ENCODE measurements around the gene RCC1. TPM values are rescaled to one million over a fixed set of nuclear protein-coding genes. Genes with fewer than 3 reads are reported as not detected.
"Not testable (repeated sequence)": the region's sequence is repeated elsewhere in the genome, so short reads cannot be mapped to it uniquely, and the experiment has no call there.

RCC1 gene
- total RNA-seq, 2 experiments from 2014 or later: 108 to 113 TPM

GRCh38 chr1:28580722-28581530, 75.1 kb downstream of the RCC1 start:
- peaks cover 22% of the 10 kb centered on the region for H3K4me1 Mint-ChIP-seq (ENCODE audit: low read depth)
- H3K36me3 Mint-ChIP-seq (ENCODE audit: low read depth): peaks cover 46% of the 10 kb centered on the region
- no peak for TF ChIP-seq CTCF (IDR thresholded peaks at IDR 0.05)
- peak overlapping the region; percentile 92 for H3K27ac Mint-ChIP-seq
- peak overlapping the region; percentile 100 for H3K4me3 Mint-ChIP-seq
- CTCF ChIA-PET: interaction anchor here (0.8 to 6.2 kb wide), 12 partner anchors 9 to 331 kb away, joined by 3 to 30 read pairs (median 3); partner anchors contain the start of genes TRNAU1AP and YTHDF2
- no peaks in the 10 kb centered on the region for H3K9me3 Mint-ChIP-seq
- no peaks in the 10 kb centered on the region for H3K27me3 Mint-ChIP-seq
- POLR2A ChIA-PET: interaction anchor here (0.6 to 10.5 kb wide), 38 partner anchors 9 to 1440 kb away, joined by 3 to 315 read pairs (median 5); partner anchors contain the start of genes GMEB1, MED18, RAB42 and RCC1
- peak; percentile 69 for DNase-seq
- peak; percentile 38 for ATAC-seq
- intact Hi-C loops (cut with micrococcal nuclease): loop anchor here (5.0 kb wide), 1 partner anchor 64 kb away; no protein-coding TSS in a partner anchor

GRCh38 chr1:28581531-28582247, 75.8 kb downstream of the RCC1 start:
- H3K27me3 Mint-ChIP-seq: no peaks in the 10 kb centered on the region
- peak overlapping the region; percentile 100 for H3K4me3 Mint-ChIP-seq
- ChIA-PET POLR2A (interaction anchor here (0.6 to 10.5 kb wide), 43 partner anchors 8 to 1440 kb away, joined by 3 to 315 read pairs (median 4); partner anchors contain the start of genes GMEB1, MED18, RAB42 and RCC1), CTCF (interaction anchor here (0.5 to 6.2 kb wide), 13 partner anchors 10 to 332 kb away, joined by 3 to 30 read pairs (median 3); partner anchors contain the start of genes TAF12, TRNAU1AP and YTHDF2)
- peaks cover 22% of the 10 kb centered on the region for H3K4me1 Mint-ChIP-seq (ENCODE audit: low read depth)
- peaks cover 46% of the 10 kb centered on the region for H3K36me3 Mint-ChIP-seq (ENCODE audit: low read depth)
- peak; percentile 95 for DNase-seq
- H3K27ac Mint-ChIP-seq: peak overlapping the region; percentile 92
- intact Hi-C loops (cut with micrococcal nuclease): loop anchor here (5.0 kb wide), 1 partner anchor 64 kb away; no protein-coding TSS in a partner anchor
- H3K9me3 Mint-ChIP-seq: no peaks in the 10 kb centered on the region
- TF ChIP-seq CTCF (IDR thresholded peaks at IDR 0.05): no peak
- peak; percentile 91 for ATAC-seq

- POLR2A ChIA-PET: interaction anchor here (0.6 to 10.5 kb wide), 35 partner anchors 8 to 454 kb away, joined by 3 to 315 read pairs (median 5); partner anchors contain the start of genes GMEB1, MED18, RAB42 and RCC1
Observed at GRCh38 chr1:28582248-28582615, 76.4 kb downstream of the RCC1 start.

GRCh38 chr1:28586585-28587391, 80.9 kb downstream of the RCC1 start:
- POLR2A ChIA-PET: interaction anchor here (0.7 to 1.7 kb wide), 2 partner anchors 18 to 489 kb away, joined by 3 read pairs; no protein-coding TSS in a partner anchor
- H3K4me3 Mint-ChIP-seq; H3K4me1 Mint-ChIP-seq (ENCODE audit: low read depth); H3K36me3 Mint-ChIP-seq (ENCODE audit: low read depth); H3K27ac Mint-ChIP-seq; intact Hi-C loops (cut with micrococcal nuclease); H3K9me3 Mint-ChIP-seq; ATAC-seq; DNase-seq; H3K27me3 Mint-ChIP-seq: not testable (repeated sequence)
- CTCF ChIA-PET: interaction anchor here (1.6 kb wide), 1 partner anchor 16 kb away, joined by 4 read pairs; no protein-coding TSS in a partner anchor

More at GRCh38 chr1:28582248-28582615, 76.4 kb downstream of the RCC1 start:
- CTCF ChIA-PET: interaction anchor here (0.5 to 6.2 kb wide), 9 partner anchors 11 to 295 kb away, joined by 3 to 30 read pairs (median 5); partner anchors contain the start of genes TAF12, TRNAU1AP and YTHDF2
- DNase-seq (no peak), ATAC-seq (no peak)
- H3K9me3 Mint-ChIP-seq: no peaks in the 10 kb centered on the region
- H3K27ac Mint-ChIP-seq: peak overlapping the region; percentile 92
- H3K27me3 Mint-ChIP-seq: no peaks in the 10 kb centered on the region
- intact Hi-C loops (cut with micrococcal nuclease): loop anchor here (5.0 kb wide), 1 partner anchor 65 kb away; no protein-coding TSS in a partner anchor
- no peak for TF ChIP-seq CTCF (IDR thresholded peaks at IDR 0.05)
- H3K36me3 Mint-ChIP-seq (ENCODE audit: low read depth): peaks cover 42% of the 10 kb centered on the region
- peak overlapping the region; percentile 100 for H3K4me3 Mint-ChIP-seq
- H3K4me1 Mint-ChIP-seq (ENCODE audit: low read depth): peaks cover 22% of the 10 kb centered on the region

Other genes starting within 250 kb of the RCC1 start
- 10 to 100 TPM; 26.0 to 27.4 TPM for gene SESN2, start 246.5 kb upstream of the RCC1 start, total RNA-seq
- 10 to 100 TPM; 14.9 to 18.9 TPM for gene MED18, start 177.0 kb upstream of the RCC1 start, total RNA-seq
- 10 to 100 TPM; 20.3 to 20.9 TPM for gene PHACTR4, start 136.3 kb upstream of the RCC1 start, total RNA-seq
- 10 to 100 TPM; 42.5 to 47.8 TPM for gene TRNAU1AP, start 47.0 kb downstream of the RCC1 start, total RNA-seq
- gene RAB42, start 86.2 kb downstream of the RCC1 start, total RNA-seq: not detected
- gene TAF12, start 137.0 kb downstream of the RCC1 start, total RNA-seq: 10 to 100 TPM; 21.3 to 23.0 TPM
- gene RNU11, start 142.6 kb downstream of the RCC1 start, total RNA-seq: not detected
- gene GMEB1, start 162.7 kb downstream of the RCC1 start, total RNA-seq: 10 to 100 TPM; 22.0 to 23.3 TPM
- 10 to 100 TPM; 72.2 to 82.1 TPM for gene YTHDF2, start 230.9 kb downstream of the RCC1 start, total RNA-seq